NCI-H1694 (cell line): ENCODE results near the gene CYP1B1.
"Not testable (repeated sequence)": the region's sequence is repeated elsewhere in the genome, so short reads cannot be mapped to it uniquely, and the experiment has no call there.

Source experiments
- DNase-seq: peaks from one replicate; lab custom pipeline; 2025; lab: John Stamatoyannopoulos, UW

The CYP1B1 gene

GRCh38 chr2:38075507-38076151 is at the start of gene CYP1B1:
Gene CYP1B1 (minus strand): TSS chr2:38076151. CDS start chr2:38075388, 763 bp downstream.
- DNase-seq, result no peak

- DNase-seq, result no peak
These were observed 49.1 kb upstream of the CYP1B1 start for GRCh38 chr2:38125007-38125406.

- DNase-seq, result no peak
These were observed 48.0 kb upstream of the CYP1B1 start for GRCh38 chr2:38123911-38124310.

GRCh38 chr2:38122344-38122743 is 46.4 kb upstream of the CYP1B1 start:
- no peak for DNase-seq

GRCh38 chr2:38121481-38121880 is 45.5 kb upstream of the CYP1B1 start:
- no peak for DNase-seq

GRCh38 chr2:38120829-38121228 is 44.9 kb upstream of the CYP1B1 start:
- no peak for DNase-seq

GRCh38 chr2:38120264-38120592 is 44.3 kb upstream of the CYP1B1 start:
- DNase-seq, result no peak

- DNase-seq, result no peak
These were observed 40.8 kb upstream of the CYP1B1 start for GRCh38 chr2:38116762-38117161.

- peak; percentile 95 for DNase-seq
These were observed 39.5 kb upstream of the CYP1B1 start for GRCh38 chr2:38115216-38116032.

GRCh38 chr2:38113981-38114708 is 38.2 kb upstream of the CYP1B1 start:
- DNase-seq, result no peak

- DNase-seq, result no peak
These were observed 37.1 kb upstream of the CYP1B1 start for GRCh38 chr2:38113051-38113450.

- DNase-seq, result not testable (repeated sequence)
These were observed 35.4 kb upstream of the CYP1B1 start for GRCh38 chr2:38111350-38111749.

- DNase-seq, result peak; percentile 10
These were observed 33.8 kb upstream of the CYP1B1 start for GRCh38 chr2:38109732-38110181.

GRCh38 chr2:38108907-38109731 is 33.2 kb upstream of the CYP1B1 start:
- no peak for DNase-seq

- DNase-seq, result no peak
These were observed 31.9 kb upstream of the CYP1B1 start for GRCh38 chr2:38107738-38108410.

- no peak for DNase-seq
These were observed 30.6 kb upstream of the CYP1B1 start for GRCh38 chr2:38106405-38107094.

- DNase-seq, result no peak
These were observed 30.0 kb upstream of the CYP1B1 start for GRCh38 chr2:38105922-38106321.

GRCh38 chr2:38104598-38104997 is 28.6 kb upstream of the CYP1B1 start:
- no peak for DNase-seq

GRCh38 chr2:38100328-38100727 is 24.4 kb upstream of the CYP1B1 start:
- DNase-seq, result no peak

- no peak for DNase-seq
These were observed 23.4 kb upstream of the CYP1B1 start for GRCh38 chr2:38099099-38100028.
